ENCODE measurements around the gene LOX. TPM values are rescaled to one million over a fixed set of nuclear protein-coding genes. Genes with fewer than 3 reads are reported as not detected.
A peak's percentile ranks its signal among the peaks of the same experiment; 100 is the strongest.

The LOX gene
- total and polyA plus RNA-seq, 9 of the 15 experiments (the other 6 are each of a cell fraction or from before 2014, with no cell fraction given) = 0.06 to 0.09 TPM; not detected in 7

- TF ChIP-seq CCNT2 (IDR thresholded peaks at IDR 0.05; ENCODE audit: borderline replicate concordance, extremely low read depth, insufficient read length, low read depth, low read length) (no peak), RREB1 (CRISPR knock-in tag; IDR thresholded peaks at IDR 0.05) (no peak), TEAD4 (IDR thresholded peaks at IDR 0.05; ENCODE audit: low read length) (peak; percentile 90), TEAD4 (CRISPR knock-in tag; IDR thresholded peaks at IDR 0.05; ENCODE audit: borderline replicate concordance) (no peak), E2F8 (IDR thresholded peaks at IDR 0.05; ENCODE audit: low read depth, partially characterized antibody) (no peak), PML (IDR thresholded peaks at IDR 0.05; ENCODE audit: low read length) (peak; percentile 58; the same call in 1 of the 2 replicates), NCOA6 (IDR thresholded peaks at IDR 0.05) (no peak), JUN (IDR thresholded peaks at IDR 0.05; ENCODE audit: borderline replicate concordance, low read depth, low read length) (no peak), JUN (CRISPR knock-in tag; IDR thresholded peaks at IDR 0.05; ENCODE audit: borderline replicate concordance) (no peak), FOSL1 (tag; conservative IDR thresholded peaks at IDR 0.05) (peak; percentile 82), NR2F6 (CRISPR knock-in tag; IDR thresholded peaks at IDR 0.05) (no peak), SAFB (IDR thresholded peaks at IDR 0.05; ENCODE audit: borderline replicate concordance, low read depth, low read length) (no peak), ELF4 (CRISPR knock-in tag; IDR thresholded peaks at IDR 0.05) (no peak), ATF2 (CRISPR knock-in tag; IDR thresholded peaks at IDR 0.05) (no peak), PPARD (CRISPR knock-in tag; IDR thresholded peaks at IDR 0.05) (no peak), ZNF277 (CRISPR knock-in tag; IDR thresholded peaks at IDR 0.05; ENCODE audit: borderline replicate concordance) (no peak)
Observed at GRCh38 chr5:122089096-122090013, 11.3 kb upstream of the LOX start (continued).

Measured in K562 (cell line).